HG02981 (cell line): Measurements from ENCODE around the gene AP5Z1.

Source experiments
- ATAC-seq: cut with Tn5 transposase; IDR thresholded peaks from one replicate; pipeline ENCODE4 v1.9.1; 2021; ENCODE audit warnings: mild to moderate bottlenecking, moderate library complexity; ENCODE audit not compliant: unreplicated experiment

AP5Z1 gene

GRCh38 chr7:4765776-4766490 is 9.5 kb upstream of the AP5Z1 start:
- ATAC-seq = no peak

GRCh38 chr7:4766666-4767519 is 8.5 kb upstream of the AP5Z1 start:
- no peak for ATAC-seq

GRCh38 chr7:4768597-4769569 is 6.5 kb upstream of the AP5Z1 start:
- ATAC-seq = no peak

- no peak for ATAC-seq
These were observed 5.7 kb upstream of the AP5Z1 start for GRCh38 chr7:4769761-4770160.

- ATAC-seq = no peak
These were observed 4.5 kb upstream of the AP5Z1 start for GRCh38 chr7:4770886-4771285.

- ATAC-seq = no peak
These were observed 3.7 kb upstream of the AP5Z1 start for GRCh38 chr7:4771737-4772136.

- ATAC-seq = no peak
These were observed 3.1 kb upstream of the AP5Z1 start for GRCh38 chr7:4772306-4772705.

- no peak for ATAC-seq
These were observed 1.4 kb upstream of the AP5Z1 start for GRCh38 chr7:4774007-4774406.

- peak; percentile 18 for ATAC-seq
These were observed 669 bp upstream of the AP5Z1 start for GRCh38 chr7:4774658-4775249.

- peak; percentile 13 for ATAC-seq
These were observed 613 bp downstream of the AP5Z1 start for GRCh38 chr7:4775848-4776623.

GRCh38 chr7:4779118-4779517 is 3.7 kb downstream of the AP5Z1 start:
- no peak for ATAC-seq

GRCh38 chr7:4781366-4782069 is 6.1 kb downstream of the AP5Z1 start:
- ATAC-seq = no peak

GRCh38 chr7:4782333-4783291 is 7.2 kb downstream of the AP5Z1 start:
- no peak for ATAC-seq

- no peak for ATAC-seq
These were observed 7.8 kb downstream of the AP5Z1 start for GRCh38 chr7:4783292-4783652.

GRCh38 chr7:4783762-4784351 is 8.4 kb downstream of the AP5Z1 start:
- no peak for ATAC-seq

- ATAC-seq = no peak
These were observed 9.4 kb downstream of the AP5Z1 start for GRCh38 chr7:4784799-4785198.

GRCh38 chr7:4785371-4785770 is 9.9 kb downstream of the AP5Z1 start:
- no peak for ATAC-seq

GRCh38 chr7:4786015-4786414 is 10.6 kb downstream of the AP5Z1 start:
- no peak for ATAC-seq
